HG03460 (cell line): ENCODE results near the gene TFPI.
"Not testable (repeated sequence)": the region's sequence is repeated elsewhere in the genome, so short reads cannot be mapped to it uniquely, and the experiment has no call there.

Experiments used
- ATAC-seq: cut with Tn5 transposase; IDR thresholded peaks from one replicate; pipeline ENCODE4 v1.9.1; 2021; ENCODE audit not compliant: unreplicated experiment

TFPI gene

GRCh38 chr2:187554011-187554703 is at the start of gene TFPI:
TFPI (minus strand) TSS chr2:187554435; CDS start chr2:187503768, 50,667 bp downstream.
- no peak for ATAC-seq

- ATAC-seq = no peak
These were observed 40.6 kb upstream of the TFPI start for GRCh38 chr2:187594801-187595200.

GRCh38 chr2:187593697-187594096 is 39.5 kb upstream of the TFPI start:
- ATAC-seq = no peak

GRCh38 chr2:187593098-187593497 is 38.9 kb upstream of the TFPI start:
- no peak for ATAC-seq

- no peak for ATAC-seq
These were observed 35.9 kb upstream of the TFPI start for GRCh38 chr2:187590175-187590574.

GRCh38 chr2:187586011-187586641 is 31.9 kb upstream of the TFPI start:
- ATAC-seq = peak; percentile 80

- no peak for ATAC-seq
These were observed 27.1 kb upstream of the TFPI start for GRCh38 chr2:187581125-187581896.

- no peak for ATAC-seq
These were observed 26.4 kb upstream of the TFPI start for GRCh38 chr2:187580462-187581124.

GRCh38 chr2:187577310-187577709 is 23.1 kb upstream of the TFPI start:
- ATAC-seq = no peak

- ATAC-seq = no peak
These were observed 22.7 kb upstream of the TFPI start for GRCh38 chr2:187576906-187577305.

- no peak for ATAC-seq
These were observed 21.5 kb upstream of the TFPI start for GRCh38 chr2:187575751-187576067.

GRCh38 chr2:187574969-187575750 is 20.9 kb upstream of the TFPI start:
- no peak for ATAC-seq

GRCh38 chr2:187573722-187574121 is 19.5 kb upstream of the TFPI start:
- ATAC-seq = no peak

GRCh38 chr2:187571996-187572395 is 17.8 kb upstream of the TFPI start:
- ATAC-seq = not testable (repeated sequence)

- no peak for ATAC-seq
These were observed 15.3 kb upstream of the TFPI start for GRCh38 chr2:187569571-187569970.

- no peak for ATAC-seq
These were observed 14.8 kb upstream of the TFPI start for GRCh38 chr2:187569042-187569441.

- no peak for ATAC-seq
These were observed 12.9 kb upstream of the TFPI start for GRCh38 chr2:187567126-187567525.

- no peak for ATAC-seq
These were observed 12.5 kb upstream of the TFPI start for GRCh38 chr2:187566712-187567111.

- no peak for ATAC-seq
These were observed 12.0 kb upstream of the TFPI start for GRCh38 chr2:187566266-187566665.

- ATAC-seq = not testable (repeated sequence)
These were observed 11.4 kb upstream of the TFPI start for GRCh38 chr2:187565618-187566017.

- not testable (repeated sequence) for ATAC-seq
These were observed 2.3 kb upstream of the TFPI start for GRCh38 chr2:187556493-187556892.
